Stimulated activated CD8-positive, alpha-beta memory T cell treated with anti-CD3 and anti-CD28 coated beads, Interleukin-4, amount 100 ng/mL, for 24 hours (primary cell): ENCODE results near the gene CBX4.

Experiments
- DNase-seq: peaks from one replicate; pipeline ENCODE4 v3.0.0-alpha.2; 2020; ENCODE audit warnings: low read depth

Gene CBX4

GRCh38 chr17:79829004-79829403, 10.2 kb downstream of the CBX4 start:
- DNase-seq: no peak

GRCh38 chr17:79826841-79827578, 12.2 kb downstream of the CBX4 start:
- DNase-seq: no peak

GRCh38 chr17:79826204-79826680, 13.0 kb downstream of the CBX4 start:
- DNase-seq: no peak

GRCh38 chr17:79825580-79825921, 13.7 kb downstream of the CBX4 start:
- DNase-seq: no peak

- DNase-seq: no peak
Observed at GRCh38 chr17:79824893-79825579, 14.2 kb downstream of the CBX4 start.

GRCh38 chr17:79824234-79824633, 15.0 kb downstream of the CBX4 start:
- no peak for DNase-seq

GRCh38 chr17:79822583-79823124, 16.6 kb downstream of the CBX4 start:
- no peak for DNase-seq

GRCh38 chr17:79821331-79822095, 17.7 kb downstream of the CBX4 start:
- DNase-seq: no peak

- DNase-seq: no peak
Observed at GRCh38 chr17:79820959-79821330, 18.3 kb downstream of the CBX4 start.

GRCh38 chr17:79819534-79820276, 19.5 kb downstream of the CBX4 start:
- no peak for DNase-seq

GRCh38 chr17:79819085-79819484, 20.2 kb downstream of the CBX4 start:
- no peak for DNase-seq

- DNase-seq: no peak
Observed at GRCh38 chr17:79818026-79818758, 21.0 kb downstream of the CBX4 start.

GRCh38 chr17:79815836-79816461, 23.3 kb downstream of the CBX4 start:
- DNase-seq: no peak

GRCh38 chr17:79814974-79815835, 24.0 kb downstream of the CBX4 start:
- no peak for DNase-seq

- DNase-seq: no peak
Observed at GRCh38 chr17:79814127-79814973, 24.9 kb downstream of the CBX4 start.

GRCh38 chr17:79813297-79814126, 25.7 kb downstream of the CBX4 start:
- no peak for DNase-seq

GRCh38 chr17:79812353-79813258, 26.6 kb downstream of the CBX4 start:
- DNase-seq: no peak
